ENCODE results near the gene PCSK5. TPM values are rescaled to one million over a fixed set of nuclear protein-coding genes. Genes with fewer than 3 reads are reported as not detected.

Gene PCSK5
- total RNA-seq, 1 experiment from 2014 or later = 7.5 TPM

DNA sequence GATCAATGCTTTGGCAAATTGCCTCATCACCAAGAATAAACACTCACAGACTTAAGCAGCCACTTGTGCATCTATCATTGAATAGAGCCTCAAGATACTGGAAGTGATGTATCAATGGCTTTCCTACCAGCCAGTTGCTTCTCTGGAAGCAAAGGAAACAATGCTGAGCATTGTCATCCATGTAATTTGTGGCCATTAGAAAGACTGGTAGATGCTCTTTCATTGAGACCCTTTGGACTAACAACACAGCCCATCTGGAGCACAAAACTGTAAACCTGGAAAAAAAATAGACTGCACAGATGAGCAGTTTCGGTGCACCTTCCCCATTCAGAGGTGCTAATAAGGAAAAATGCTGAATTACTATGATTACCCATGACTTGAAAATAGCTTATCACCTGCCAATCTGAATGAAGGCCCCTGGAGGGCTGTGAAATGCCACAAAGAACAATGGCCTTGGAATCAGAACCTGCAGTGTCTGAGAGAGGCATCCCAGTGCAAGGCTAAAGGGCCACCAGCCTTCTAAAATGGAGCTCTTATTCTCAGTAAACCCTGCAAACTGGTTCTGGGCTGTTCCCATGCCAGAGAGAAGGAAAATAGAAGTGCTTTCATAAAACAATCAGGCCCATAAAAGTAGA is 376.3 kb downstream of the PCSK5 start:
- Histone ChIP-seq H3K14ac (ENCODE audit: insufficient read depth, low read length) (no peak overlapping the region), H3K79me2 (ENCODE audit: insufficient read depth, low read length) (no peaks in the 10 kb centered on the region), H3K27me3 (ENCODE audit: insufficient read depth, low read length) (no peaks in the 10 kb centered on the region), H3K9me3 (ENCODE audit: control insufficient read depth, low read depth, low read length) (no peaks in the 10 kb centered on the region), H4K20me1 (ENCODE audit: control insufficient read depth, insufficient read depth, insufficient read length) (no peaks in the 10 kb centered on the region), H2BK5ac (ENCODE audit: insufficient read length, low read length) (no peak overlapping the region), H2BK20ac (ENCODE audit: low read depth, low read length, poor library complexity, severe bottlenecking) (no peak overlapping the region), H3K23ac (ENCODE audit: insufficient read length, low read depth, low read length) (no peak overlapping the region), H4K91ac (ENCODE audit: insufficient read length, low read depth, low read length) (no peak overlapping the region), H3K4ac (ENCODE audit: low read depth, low read length) (no peak overlapping the region), H3K18ac (ENCODE audit: insufficient read length, low read depth, low read length) (no peak overlapping the region), H4K8ac (replicated peaks; ENCODE audit: insufficient read length, low read depth, low read length) (no peak overlapping the region), H2AFZ (ENCODE audit: low read length) (no peak overlapping the region), H2BK120ac (ENCODE audit: low read depth, low read length, poor library complexity, severe bottlenecking) (no peak overlapping the region), H3K79me1 (ENCODE audit: insufficient read depth, low read depth, low read length, poor library complexity, severe bottlenecking) (no peaks in the 10 kb centered on the region), H3T11ph (ENCODE audit: low read length) (no peak overlapping the region), H3K9ac (ENCODE audit: extremely low read depth, insufficient read length, low read length) (no peak overlapping the region), H2BK15ac (ENCODE audit: low read depth, low read length) (no peak overlapping the region), H2BK12ac (ENCODE audit: insufficient read length, low read depth, low read length) (no peak overlapping the region), H3K4me2 (ENCODE audit: insufficient read depth, insufficient read length, low read length) (no peak overlapping the region), H3K4me1 (ENCODE audit: insufficient read depth, low read length) (no peaks in the 10 kb centered on the region), H3K27ac (ENCODE audit: insufficient read length, low read depth, low read length) (no peak overlapping the region), H4K5ac (ENCODE audit: insufficient read length, low read depth, low read length) (no peak overlapping the region), H3K23me2 (ENCODE audit: insufficient read length, low read depth, low read length, poor library complexity, severe bottlenecking) (no peaks in the 10 kb centered on the region), H3K56ac (ENCODE audit: insufficient read length, low read depth, low read length) (no peak overlapping the region), H2AK5ac (ENCODE audit: insufficient read length, low read length) (no peak overlapping the region)
- Mint-ChIP-seq H3K4me1 (peaks cover 3 to 5% of the 10 kb centered on the region in 2 experiments), H3K9me3 (peaks cover 6 to 12% of the 10 kb centered on the region in 2 experiments; a peak in 4 of 5 replicates), H3K36me3 (ENCODE audit: insufficient read depth in 1 of 3, low read depth in 3 of 3) (no peaks in the 10 kb centered on the region), H3K27me3 (ENCODE audit: low read depth) (no peaks in the 10 kb centered on the region), H3K27ac (no peak overlapping the region; a peak in 1 of 7 replicates), H3K4me3 (no peak overlapping the region)
- TF ChIP-seq, protein P1, sequence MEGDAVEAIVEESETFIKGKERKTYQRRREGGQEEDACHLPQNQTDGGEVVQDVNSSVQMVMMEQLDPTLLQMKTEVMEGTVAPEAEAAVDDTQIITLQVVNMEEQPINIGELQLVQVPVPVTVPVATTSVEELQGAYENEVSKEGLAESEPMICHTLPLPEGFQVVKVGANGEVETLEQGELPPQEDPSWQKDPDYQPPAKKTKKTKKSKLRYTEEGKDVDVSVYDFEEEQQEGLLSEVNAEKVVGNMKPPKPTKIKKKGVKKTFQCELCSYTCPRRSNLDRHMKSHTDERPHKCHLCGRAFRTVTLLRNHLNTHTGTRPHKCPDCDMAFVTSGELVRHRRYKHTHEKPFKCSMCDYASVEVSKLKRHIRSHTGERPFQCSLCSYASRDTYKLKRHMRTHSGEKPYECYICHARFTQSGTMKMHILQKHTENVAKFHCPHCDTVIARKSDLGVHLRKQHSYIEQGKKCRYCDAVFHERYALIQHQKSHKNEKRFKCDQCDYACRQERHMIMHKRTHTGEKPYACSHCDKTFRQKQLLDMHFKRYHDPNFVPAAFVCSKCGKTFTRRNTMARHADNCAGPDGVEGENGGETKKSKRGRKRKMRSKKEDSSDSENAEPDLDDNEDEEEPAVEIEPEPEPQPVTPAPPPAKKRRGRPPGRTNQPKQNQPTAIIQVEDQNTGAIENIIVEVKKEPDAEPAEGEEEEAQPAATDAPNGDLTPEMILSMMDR (conservative IDR thresholded peaks at IDR 0.05) = no peak
- DNase-seq = no peak
- WGBS (ENCODE audit: extremely low coverage, insufficient read length, low lambda C conversion rate) = no CpG with 5 or more reads among the region's 1 CpG

All from H9 (cell line).